Neural cell (in vitro differentiated cells): ENCODE measurements around the gene PIGL. TPM values are rescaled to one million over a fixed set of nuclear protein-coding genes. Genes with fewer than 3 reads are reported as not detected.

Experiments used
- H2AFZ ChIP-seq: fragments of 200-600, 300-800 bp; sonication (generic), shearing (Covaris generic); 2 replicates; pipeline ENCODE4 v1.6.0; 2014; ENCODE audit warnings: low read depth, mild to moderate bottlenecking, antibody characterized with exemption, low read length, moderate library complexity
- H3F3A ChIP-seq: fragments of 200-600 bp; shearing (Covaris generic); 2 replicates; pipeline ENCODE4 v1.6.1; 2016; ENCODE audit warnings: mild to moderate bottlenecking, moderate library complexity, mixed read lengths, antibody characterized with exemption, low read length; ENCODE audit not compliant: insufficient read depth, poor library complexity, severe bottlenecking
- H3K27ac ChIP-seq: fragments of 200-600, 300-800 bp; sonication (generic), shearing (Covaris generic); 2 replicates; pipeline ENCODE4 v1.5.1; 2014; ENCODE audit warnings: mild to moderate bottlenecking, low read length, moderate library complexity
- H3K27me3 ChIP-seq: fragments of 300-800, 200-600 bp; sonication (generic), shearing (Covaris generic); 2 replicates; pipeline ENCODE4 v1.6.0; 2014; ENCODE audit warnings: mild to moderate bottlenecking, low read depth, low read length, moderate library complexity; ENCODE audit not compliant: insufficient read depth
- H3K36me3 ChIP-seq: fragments of 300-800, 200-600 bp; sonication (generic), shearing (Covaris generic); 2 replicates; pipeline ENCODE4 v1.5.1; 2014; ENCODE audit warnings: mild to moderate bottlenecking, antibody characterized with exemption, low read length, moderate library complexity; ENCODE audit not compliant: insufficient read depth
- H3K4me2 ChIP-seq: fragments of 300-800, 200-600 bp; sonication (generic), shearing (Covaris generic); 2 replicates; pipeline ENCODE4 v1.6.0; 2014; ENCODE audit warnings: mild to moderate bottlenecking, low read length
- H3K4me3 ChIP-seq: fragments of 300-800, 200-600 bp; sonication (generic), shearing (Covaris generic); 2 replicates; pipeline ENCODE4 v1.5.1; 2014; ENCODE audit warnings: mild to moderate bottlenecking, low read length, moderate library complexity
- H3K79me2 ChIP-seq: fragments of 200-600 bp; shearing (Covaris generic); replicated peaks from 2 replicates; pipeline ENCODE4 v1.6.0; 2014; ENCODE audit warnings: mild to moderate bottlenecking, low read length, moderate library complexity; ENCODE audit not compliant: insufficient read depth
- H3K9ac ChIP-seq: fragments of 300-800, 200-600 bp; sonication (generic), shearing (Covaris generic); 2 replicates; pipeline ENCODE4 v1.6.1; 2016; ENCODE audit warnings: mild to moderate bottlenecking, low read length, mixed read lengths
- H3K9me2 ChIP-seq: fragments of 200-600 bp; shearing (Covaris generic); 2 replicates; pipeline ENCODE4 v1.6.1; 2016; ENCODE audit warnings: mild to moderate bottlenecking, low read length, mixed read lengths; ENCODE audit not compliant: insufficient read depth
- H3K9me3 ChIP-seq: fragments of 200-600, 300-800 bp; sonication (generic), shearing (Covaris generic); 2 replicates; pipeline ENCODE4 v1.6.1; 2016; ENCODE audit warnings: mild to moderate bottlenecking, mixed run types, low read length, moderate library complexity, mixed read lengths
- H4K20me1 ChIP-seq: fragments of 200-600 bp; shearing (Covaris generic); 2 replicates; pipeline ENCODE4 v1.6.1; 2016; ENCODE audit warnings: mild to moderate bottlenecking, mixed run types; ENCODE audit not compliant: insufficient read depth
- EP300 ChIP-seq: fragments of 450-650 bp; conservative IDR thresholded peaks from 2 replicates; pipeline ENCODE4 v1.6.1; 2014; ENCODE audit warnings: antibody characterized with exemption, mild to moderate bottlenecking, moderate library complexity; ENCODE audit not compliant: poor library complexity, severe bottlenecking
- EZH2 ChIP-seq: fragments of 200-600, 300-800 bp; shearing (Covaris generic), sonication (generic); IDR thresholded peaks from 2 replicates; pipeline ENCODE4 v1.6.1; 2014; ENCODE audit warnings: antibody characterized with exemption, low read length, borderline replicate concordance, mild to moderate bottlenecking; ENCODE audit not compliant: insufficient read depth, poor library complexity, severe bottlenecking
- MXI1 ChIP-seq: fragments of 450-650 bp; conservative IDR thresholded peaks from 2 replicates; pipeline ENCODE4 v1.6.1; 2014; ENCODE audit warnings: antibody characterized with exemption, mild to moderate bottlenecking; ENCODE audit not compliant: poor library complexity, severe bottlenecking
- POLR2AphosphoS5 ChIP-seq: IDR thresholded peaks from 2 replicates; pipeline ENCODE4 v1.6.1; 2012
- RAD21 ChIP-seq: fragments of 450-650 bp; conservative IDR thresholded peaks from 2 replicates; pipeline ENCODE4 v1.6.1; 2014; ENCODE audit warnings: antibody characterized with exemption, mild to moderate bottlenecking, moderate library complexity
- SMC3 ChIP-seq: fragments of 450-650 bp; conservative IDR thresholded peaks from 2 replicates; pipeline ENCODE4 v1.6.1; 2014; ENCODE audit warnings: antibody characterized with exemption, mild to moderate bottlenecking, moderate library complexity; ENCODE audit not compliant: poor library complexity
- TAF1 ChIP-seq: IDR thresholded peaks from 2 replicates; pipeline ENCODE4 v1.6.1; 2012; ENCODE audit warnings: low read depth
- polyA plus RNA-seq: library from polyadenylated mRNA; depleted of rRNA; stranded (reverse); fragments of >200 nt; gene quantifications from 2 replicates; pipeline ENCODE4 v1.2.3, GENCODE V29; 2014
- TF ChIP-seq, protein P1 (sequence below): fragments of 450-650 bp; IDR thresholded peaks from 2 replicates; pipeline ENCODE4 v1.5.1; 2014; ENCODE audit warnings: antibody characterized with exemption, mild to moderate bottlenecking, moderate library complexity; ENCODE audit not compliant: poor library complexity, severe bottlenecking
- TF ChIP-seq, protein P2 (sequence below): IDR thresholded peaks from 2 replicates; pipeline ENCODE4 v1.6.1; 2012; ENCODE audit warnings: borderline replicate concordance

The PIGL gene
- polyA plus RNA-seq, 1 donor from 2014 or later = 75.5 TPM

- H3K9ac ChIP-seq = no peak overlapping the region
- H3K9me3 ChIP-seq = no peaks in the 10 kb centered on the region
- H3K36me3 ChIP-seq = no peaks in the 10 kb centered on the region
- no peaks in the 10 kb centered on the region for H4K20me1 ChIP-seq
- peaks cover 64% of the 10 kb centered on the region for H3K79me2 ChIP-seq
- peaks cover 5% of the 10 kb centered on the region for H3F3A ChIP-seq
- TF ChIP-seq MXI1 (no peak), RAD21 (no peak), POLR2AphosphoS5 (no peak), EP300 (no peak), SMC3 (no peak), EZH2 (no peak), TAF1 (no peak)
- TF ChIP-seq, protein P1, sequence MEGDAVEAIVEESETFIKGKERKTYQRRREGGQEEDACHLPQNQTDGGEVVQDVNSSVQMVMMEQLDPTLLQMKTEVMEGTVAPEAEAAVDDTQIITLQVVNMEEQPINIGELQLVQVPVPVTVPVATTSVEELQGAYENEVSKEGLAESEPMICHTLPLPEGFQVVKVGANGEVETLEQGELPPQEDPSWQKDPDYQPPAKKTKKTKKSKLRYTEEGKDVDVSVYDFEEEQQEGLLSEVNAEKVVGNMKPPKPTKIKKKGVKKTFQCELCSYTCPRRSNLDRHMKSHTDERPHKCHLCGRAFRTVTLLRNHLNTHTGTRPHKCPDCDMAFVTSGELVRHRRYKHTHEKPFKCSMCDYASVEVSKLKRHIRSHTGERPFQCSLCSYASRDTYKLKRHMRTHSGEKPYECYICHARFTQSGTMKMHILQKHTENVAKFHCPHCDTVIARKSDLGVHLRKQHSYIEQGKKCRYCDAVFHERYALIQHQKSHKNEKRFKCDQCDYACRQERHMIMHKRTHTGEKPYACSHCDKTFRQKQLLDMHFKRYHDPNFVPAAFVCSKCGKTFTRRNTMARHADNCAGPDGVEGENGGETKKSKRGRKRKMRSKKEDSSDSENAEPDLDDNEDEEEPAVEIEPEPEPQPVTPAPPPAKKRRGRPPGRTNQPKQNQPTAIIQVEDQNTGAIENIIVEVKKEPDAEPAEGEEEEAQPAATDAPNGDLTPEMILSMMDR = no peak
- TF ChIP-seq, protein P2, sequence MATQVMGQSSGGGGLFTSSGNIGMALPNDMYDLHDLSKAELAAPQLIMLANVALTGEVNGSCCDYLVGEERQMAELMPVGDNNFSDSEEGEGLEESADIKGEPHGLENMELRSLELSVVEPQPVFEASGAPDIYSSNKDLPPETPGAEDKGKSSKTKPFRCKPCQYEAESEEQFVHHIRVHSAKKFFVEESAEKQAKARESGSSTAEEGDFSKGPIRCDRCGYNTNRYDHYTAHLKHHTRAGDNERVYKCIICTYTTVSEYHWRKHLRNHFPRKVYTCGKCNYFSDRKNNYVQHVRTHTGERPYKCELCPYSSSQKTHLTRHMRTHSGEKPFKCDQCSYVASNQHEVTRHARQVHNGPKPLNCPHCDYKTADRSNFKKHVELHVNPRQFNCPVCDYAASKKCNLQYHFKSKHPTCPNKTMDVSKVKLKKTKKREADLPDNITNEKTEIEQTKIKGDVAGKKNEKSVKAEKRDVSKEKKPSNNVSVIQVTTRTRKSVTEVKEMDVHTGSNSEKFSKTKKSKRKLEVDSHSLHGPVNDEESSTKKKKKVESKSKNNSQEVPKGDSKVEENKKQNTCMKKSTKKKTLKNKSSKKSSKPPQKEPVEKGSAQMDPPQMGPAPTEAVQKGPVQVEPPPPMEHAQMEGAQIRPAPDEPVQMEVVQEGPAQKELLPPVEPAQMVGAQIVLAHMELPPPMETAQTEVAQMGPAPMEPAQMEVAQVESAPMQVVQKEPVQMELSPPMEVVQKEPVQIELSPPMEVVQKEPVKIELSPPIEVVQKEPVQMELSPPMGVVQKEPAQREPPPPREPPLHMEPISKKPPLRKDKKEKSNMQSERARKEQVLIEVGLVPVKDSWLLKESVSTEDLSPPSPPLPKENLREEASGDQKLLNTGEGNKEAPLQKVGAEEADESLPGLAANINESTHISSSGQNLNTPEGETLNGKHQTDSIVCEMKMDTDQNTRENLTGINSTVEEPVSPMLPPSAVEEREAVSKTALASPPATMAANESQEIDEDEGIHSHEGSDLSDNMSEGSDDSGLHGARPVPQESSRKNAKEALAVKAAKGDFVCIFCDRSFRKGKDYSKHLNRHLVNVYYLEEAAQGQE = no peak
- no peak overlapping the region for H3K4me2 ChIP-seq
- H3K4me3 ChIP-seq = no peak overlapping the region
- no peak overlapping the region for H2AFZ ChIP-seq
- H3K9me2 ChIP-seq = no peaks in the 10 kb centered on the region
- H3K27ac ChIP-seq = no peak overlapping the region
- no peaks in the 10 kb centered on the region for H3K27me3 ChIP-seq
Observed at GRCh38 chr17:16211590-16211989, 5.4 kb upstream of the PIGL start.

DNA sequence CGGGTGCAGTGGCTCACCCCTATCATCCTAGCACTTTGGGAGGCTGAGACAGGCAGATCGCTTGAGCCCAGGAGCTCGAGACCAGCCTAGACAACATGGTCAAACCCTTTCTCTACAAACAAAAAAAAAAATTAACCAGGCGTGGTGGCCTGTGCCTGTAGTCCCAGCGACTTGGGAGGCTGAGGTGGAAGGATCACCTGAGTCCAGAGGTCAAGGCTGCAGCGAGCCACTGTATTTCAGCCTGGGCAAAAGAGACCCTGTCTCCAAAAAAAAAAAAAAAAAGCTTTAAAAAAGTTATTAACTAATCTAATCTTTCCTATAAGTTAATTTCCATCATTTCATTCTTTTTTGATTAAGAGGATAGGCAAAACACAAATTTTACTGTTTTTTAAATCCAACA is 4.2 kb upstream of the PIGL start:
- Histone ChIP-seq H4K20me1 (no peaks in the 10 kb centered on the region), H3K36me3 (no peaks in the 10 kb centered on the region), H3K79me2 (peaks cover 63% of the 10 kb centered on the region), H3K4me2 (no peak overlapping the region), H3F3A (peaks cover 5% of the 10 kb centered on the region), H3K9ac (no peak overlapping the region), H3K9me2 (no peaks in the 10 kb centered on the region), H3K27ac (no peak overlapping the region), H3K4me3 (peak overlapping the region; percentile 95), H2AFZ (no peak overlapping the region), H3K27me3 (no peaks in the 10 kb centered on the region), H3K9me3 (no peaks in the 10 kb centered on the region)
- TF ChIP-seq SMC3 (no peak), EP300 (no peak), EZH2 (no peak), POLR2AphosphoS5 (no peak), TAF1 (no peak), MXI1 (no peak), RAD21 (no peak)
- TF ChIP-seq, protein P2 = no peak
- TF ChIP-seq, protein P1 = no peak
